ENCODE measurements around the gene DYRK4.

DNA sequence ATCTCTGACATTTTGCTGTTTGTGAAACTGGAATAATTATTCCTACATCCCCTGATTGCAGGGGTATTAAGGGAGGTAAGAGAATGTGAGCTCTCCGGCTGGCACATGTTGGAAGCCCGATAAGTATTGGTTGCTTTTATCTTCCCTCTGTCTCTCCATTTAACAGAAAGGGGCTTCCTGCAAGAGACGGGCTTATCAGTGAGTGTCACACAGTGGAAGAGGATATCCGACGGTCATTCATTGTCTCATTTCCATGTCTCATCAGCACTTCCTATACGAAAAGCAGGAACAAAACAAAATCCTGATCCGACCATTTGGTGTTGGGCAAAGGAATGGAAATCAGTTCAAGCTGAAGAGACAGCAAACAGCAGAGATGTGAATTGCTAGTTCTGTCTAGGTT is 10.7 kb downstream of the DYRK4 start:
- TF ChIP-seq, protein P1, sequence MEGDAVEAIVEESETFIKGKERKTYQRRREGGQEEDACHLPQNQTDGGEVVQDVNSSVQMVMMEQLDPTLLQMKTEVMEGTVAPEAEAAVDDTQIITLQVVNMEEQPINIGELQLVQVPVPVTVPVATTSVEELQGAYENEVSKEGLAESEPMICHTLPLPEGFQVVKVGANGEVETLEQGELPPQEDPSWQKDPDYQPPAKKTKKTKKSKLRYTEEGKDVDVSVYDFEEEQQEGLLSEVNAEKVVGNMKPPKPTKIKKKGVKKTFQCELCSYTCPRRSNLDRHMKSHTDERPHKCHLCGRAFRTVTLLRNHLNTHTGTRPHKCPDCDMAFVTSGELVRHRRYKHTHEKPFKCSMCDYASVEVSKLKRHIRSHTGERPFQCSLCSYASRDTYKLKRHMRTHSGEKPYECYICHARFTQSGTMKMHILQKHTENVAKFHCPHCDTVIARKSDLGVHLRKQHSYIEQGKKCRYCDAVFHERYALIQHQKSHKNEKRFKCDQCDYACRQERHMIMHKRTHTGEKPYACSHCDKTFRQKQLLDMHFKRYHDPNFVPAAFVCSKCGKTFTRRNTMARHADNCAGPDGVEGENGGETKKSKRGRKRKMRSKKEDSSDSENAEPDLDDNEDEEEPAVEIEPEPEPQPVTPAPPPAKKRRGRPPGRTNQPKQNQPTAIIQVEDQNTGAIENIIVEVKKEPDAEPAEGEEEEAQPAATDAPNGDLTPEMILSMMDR (conservative IDR thresholded peaks at IDR 0.05; ENCODE audit: low read depth, low read length): no peak
- no peak for TF ChIP-seq EZH2 (IDR thresholded peaks at IDR 0.05; ENCODE audit: borderline replicate concordance, low read depth, low read length, poor library complexity, severe bottlenecking)
